VCaP (cell line): Measurements from ENCODE around the gene ELK4.

Experiments used
- H3K27ac ChIP-seq: fragments of 450-650 bp; 2 replicates; pipeline ENCODE4 v1.5.1; 2017
- CTCF ChIP-seq: fragments of 450-650 bp; conservative IDR thresholded peaks from 2 replicates; pipeline ENCODE4 v1.5.1; 2017; ENCODE audit warnings: mild to moderate bottlenecking, moderate library complexity

ELK4 gene

GRCh38 chr1:205632669-205633169, 908 bp upstream of the ELK4 start:
- TF ChIP-seq CTCF, result no peak
- H3K27ac ChIP-seq, result peak overlapping the region; percentile 98

- H3K27ac ChIP-seq, result peak overlapping the region; percentile 98
- no peak for TF ChIP-seq CTCF
Observed at GRCh38 chr1:205631010-205631767, 622 bp downstream of the ELK4 start.

GRCh38 chr1:205630651-205631009, 1.2 kb downstream of the ELK4 start:
- TF ChIP-seq CTCF, result no peak
- peak overlapping the region; percentile 98 for H3K27ac ChIP-seq

GRCh38 chr1:205630241-205630640, 1.6 kb downstream of the ELK4 start:
- no peak for TF ChIP-seq CTCF
- H3K27ac ChIP-seq, result peak overlapping the region; percentile 98

- H3K27ac ChIP-seq, result peak overlapping the region; percentile 98
Observed at GRCh38 chr1:205629751-205630150, 2.1 kb downstream of the ELK4 start.

GRCh38 chr1:205627956-205628355, 3.9 kb downstream of the ELK4 start:
- H3K27ac ChIP-seq, result 0 out of 2 replicates have a peak overlapping the region, but pooled peaks have one; percentile 98
- no peak for TF ChIP-seq CTCF

More at GRCh38 chr1:205629751-205630150, 2.1 kb downstream of the ELK4 start:
- no peak for TF ChIP-seq CTCF

- no peak for TF ChIP-seq CTCF
Observed at GRCh38 chr1:205626216-205626615, 5.6 kb downstream of the ELK4 start.

More at GRCh38 chr1:205626216-205626615, 5.6 kb downstream of the ELK4 start:
- H3K27ac ChIP-seq, result no peak overlapping the region
